GM19395 (cell line): ENCODE results near the gene CYP20A1.

Source experiments
- ATAC-seq: cut with Tn5 transposase; IDR thresholded peaks from one replicate; pipeline ENCODE4 v1.9.1; 2021; ENCODE audit warnings: mild to moderate bottlenecking, moderate library complexity; ENCODE audit not compliant: unreplicated experiment

Gene CYP20A1

GRCh38 chr2:203354966-203355365 lies 116.1 kb downstream of the CYP20A1 start:
- ATAC-seq, result no peak
